ENCODE results near the gene CDH13.

Gene CDH13

DNA sequence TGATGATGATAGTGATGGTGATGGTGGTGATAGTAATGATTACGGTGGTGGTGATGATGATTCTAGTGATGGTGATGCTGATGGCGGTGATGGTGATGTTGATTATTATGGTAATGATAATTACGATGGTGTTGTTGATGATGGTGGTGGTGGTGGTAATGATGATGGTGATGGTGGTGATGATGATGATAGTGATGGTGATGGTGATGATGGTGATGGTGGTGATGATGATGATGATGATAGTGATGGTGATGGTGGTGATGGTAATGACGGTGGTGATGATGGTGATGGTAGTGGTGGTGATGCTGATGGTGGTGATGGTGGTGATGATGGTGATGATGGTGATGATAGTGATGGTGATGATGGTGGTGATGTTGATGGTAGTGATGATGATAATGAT is 370.0 kb downstream of the CDH13 start:
- Histone ChIP-seq H3K4me1 (ENCODE audit: insufficient read depth, low read length) (no peaks in the 10 kb centered on the region), H3K9ac (ENCODE audit: low read depth, low read length) (no peak overlapping the region), H2AFZ (ENCODE audit: low read depth, low read length) (no peak overlapping the region), H3K79me2 (ENCODE audit: insufficient read depth, low read length) (no peaks in the 10 kb centered on the region), H4K20me1 (ENCODE audit: insufficient read depth, low read length) (no peaks in the 10 kb centered on the region), H3K4me2 (ENCODE audit: insufficient read depth, low read length) (no peak overlapping the region), H3K9me3 (ENCODE audit: insufficient read depth, low read length, severe bottlenecking) (no peaks in the 10 kb centered on the region), H3K27ac (ENCODE audit: low read length) (no peak overlapping the region), H3K27me3 (ENCODE audit: insufficient read depth, low read length, poor library complexity) (no peaks in the 10 kb centered on the region), H3K4me3 (ENCODE audit: low read depth in 1 of 2, low read length in 2 of 2) (no peak overlapping the region), H3K36me3 (ENCODE audit: insufficient read depth, low read length) (no peaks in the 10 kb centered on the region)
- ATAC-seq (ENCODE audit: insufficient read depth, low read depth) (no peak), DNase-seq (no peak)
- TF ChIP-seq EZH2 (IDR thresholded peaks at IDR 0.05; ENCODE audit: borderline replicate concordance, low read depth, low read length, severe bottlenecking): no peak
- TF ChIP-seq, protein P1, sequence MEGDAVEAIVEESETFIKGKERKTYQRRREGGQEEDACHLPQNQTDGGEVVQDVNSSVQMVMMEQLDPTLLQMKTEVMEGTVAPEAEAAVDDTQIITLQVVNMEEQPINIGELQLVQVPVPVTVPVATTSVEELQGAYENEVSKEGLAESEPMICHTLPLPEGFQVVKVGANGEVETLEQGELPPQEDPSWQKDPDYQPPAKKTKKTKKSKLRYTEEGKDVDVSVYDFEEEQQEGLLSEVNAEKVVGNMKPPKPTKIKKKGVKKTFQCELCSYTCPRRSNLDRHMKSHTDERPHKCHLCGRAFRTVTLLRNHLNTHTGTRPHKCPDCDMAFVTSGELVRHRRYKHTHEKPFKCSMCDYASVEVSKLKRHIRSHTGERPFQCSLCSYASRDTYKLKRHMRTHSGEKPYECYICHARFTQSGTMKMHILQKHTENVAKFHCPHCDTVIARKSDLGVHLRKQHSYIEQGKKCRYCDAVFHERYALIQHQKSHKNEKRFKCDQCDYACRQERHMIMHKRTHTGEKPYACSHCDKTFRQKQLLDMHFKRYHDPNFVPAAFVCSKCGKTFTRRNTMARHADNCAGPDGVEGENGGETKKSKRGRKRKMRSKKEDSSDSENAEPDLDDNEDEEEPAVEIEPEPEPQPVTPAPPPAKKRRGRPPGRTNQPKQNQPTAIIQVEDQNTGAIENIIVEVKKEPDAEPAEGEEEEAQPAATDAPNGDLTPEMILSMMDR (IDR thresholded peaks at IDR 0.05; ENCODE audit: borderline replicate concordance, extremely low read depth, low read length, poor library complexity, severe bottlenecking): no peak

DNA sequence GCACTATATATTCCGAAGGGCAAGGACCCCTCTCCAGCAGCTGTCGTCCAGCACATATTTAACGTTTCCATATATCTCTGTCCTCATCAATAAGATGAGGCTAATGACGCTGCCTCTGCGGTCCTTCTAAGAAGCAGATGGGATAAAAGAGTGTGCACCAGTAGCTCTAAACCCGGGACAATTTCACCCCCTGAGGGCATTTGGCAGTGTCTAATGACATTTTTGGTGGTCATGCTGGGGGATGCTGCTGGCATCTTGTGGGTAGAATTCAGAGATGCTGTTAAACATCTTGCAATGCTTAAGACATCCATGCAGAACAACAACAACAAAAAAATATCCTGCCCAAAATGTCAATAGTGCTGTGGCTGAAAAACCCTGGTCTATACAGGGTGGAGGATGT is 372.9 kb downstream of the CDH13 start:
- no peak overlapping the region for H2AFZ ChIP-seq (ENCODE audit: low read depth, low read length)
- H3K79me2 ChIP-seq (ENCODE audit: insufficient read depth, low read length): no peaks in the 10 kb centered on the region
- H3K36me3 ChIP-seq (ENCODE audit: insufficient read depth, low read length): no peaks in the 10 kb centered on the region

DNA sequence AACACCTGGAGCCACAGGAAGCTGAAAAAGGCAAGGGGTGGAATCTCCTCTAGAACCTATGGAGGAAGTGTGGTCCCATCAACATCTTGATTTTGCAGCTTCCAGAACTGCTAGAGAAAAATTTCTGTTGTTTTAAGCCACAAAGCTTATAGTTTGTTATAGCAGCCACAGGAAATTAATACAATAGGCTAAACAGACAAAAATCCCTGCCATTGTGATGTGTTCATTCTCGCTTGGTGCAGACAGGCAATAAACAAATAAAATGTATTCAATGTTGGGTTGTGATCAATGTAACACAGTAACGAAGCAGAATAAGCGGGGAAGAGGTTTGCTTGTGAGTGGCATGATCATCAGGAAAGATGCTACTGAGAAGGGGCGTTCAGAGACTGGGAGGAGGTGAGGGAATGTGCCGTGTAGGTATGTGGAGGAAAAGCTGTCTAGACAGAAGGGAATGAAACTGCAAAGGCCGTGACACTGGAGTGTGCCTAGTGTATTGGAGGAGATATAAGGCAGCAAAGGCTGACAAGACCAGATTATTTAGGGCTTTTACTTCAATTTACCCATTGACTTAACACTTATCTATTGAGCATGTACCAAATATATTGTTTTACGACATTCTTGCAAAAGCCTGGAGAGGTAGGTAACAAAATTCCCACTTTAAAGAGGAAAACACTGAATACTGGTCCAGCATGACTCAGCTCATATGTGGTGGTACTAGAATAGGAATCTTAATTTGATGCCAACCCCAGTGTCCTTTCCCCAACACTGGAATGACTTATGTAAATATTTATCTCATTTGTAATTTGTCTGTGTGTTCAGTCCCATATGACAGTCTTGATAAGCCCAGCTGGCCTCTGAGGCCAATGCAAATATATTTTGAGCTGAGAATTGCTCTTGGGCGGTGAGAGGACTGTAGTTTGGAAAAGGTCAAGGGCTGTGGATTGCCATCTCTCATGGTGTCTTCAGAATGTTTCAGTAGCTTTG is 375.9 kb downstream of the CDH13 start:
- Histone ChIP-seq H3K36me3 (ENCODE audit: insufficient read depth, low read length) (no peaks in the 10 kb centered on the region), H3K4me3 (ENCODE audit: low read depth in 1 of 2, low read length in 2 of 2) (no peak overlapping the region), H2AFZ (ENCODE audit: low read depth, low read length) (no peak overlapping the region), H3K9ac (ENCODE audit: low read depth, low read length) (no peak overlapping the region), H3K9me3 (ENCODE audit: insufficient read depth, low read length, severe bottlenecking) (no peaks in the 10 kb centered on the region), H4K20me1 (ENCODE audit: insufficient read depth, low read length) (no peaks in the 10 kb centered on the region), H3K4me2 (ENCODE audit: insufficient read depth, low read length) (no peak overlapping the region), H3K27ac (ENCODE audit: low read length) (no peak overlapping the region), H3K79me2 (ENCODE audit: insufficient read depth, low read length) (no peaks in the 10 kb centered on the region), H3K27me3 (ENCODE audit: insufficient read depth, low read length, poor library complexity) (no peaks in the 10 kb centered on the region), H3K4me1 (ENCODE audit: insufficient read depth, low read length) (no peaks in the 10 kb centered on the region)
- DNase-seq (no peak), ATAC-seq (ENCODE audit: insufficient read depth, low read depth) (no peak)
- no peak for TF ChIP-seq EZH2 (IDR thresholded peaks at IDR 0.05; ENCODE audit: borderline replicate concordance, low read depth, low read length, severe bottlenecking)
- TF ChIP-seq, protein P1 (IDR thresholded peaks at IDR 0.05; ENCODE audit: borderline replicate concordance, extremely low read depth, low read length, poor library complexity, severe bottlenecking): no peak

More for the DNA sequence above, 372.9 kb downstream of the CDH13 start:
- no peaks in the 10 kb centered on the region for H3K4me1 ChIP-seq (ENCODE audit: insufficient read depth, low read length)
- no peak overlapping the region for H3K4me2 ChIP-seq (ENCODE audit: insufficient read depth, low read length)
- DNase-seq (no peak), ATAC-seq (ENCODE audit: insufficient read depth, low read depth) (no peak)
- H3K4me3 ChIP-seq (ENCODE audit: low read depth in 1 of 2, low read length in 2 of 2): no peak overlapping the region
- no peak for TF ChIP-seq EZH2 (IDR thresholded peaks at IDR 0.05; ENCODE audit: borderline replicate concordance, low read depth, low read length, severe bottlenecking)
- TF ChIP-seq, protein P1 (IDR thresholded peaks at IDR 0.05; ENCODE audit: borderline replicate concordance, extremely low read depth, low read length, poor library complexity, severe bottlenecking): no peak
- H3K27ac ChIP-seq (ENCODE audit: low read length): no peak overlapping the region
- no peak overlapping the region for H3K9ac ChIP-seq (ENCODE audit: low read depth, low read length)
- no peaks in the 10 kb centered on the region for H4K20me1 ChIP-seq (ENCODE audit: insufficient read depth, low read length)
- no peaks in the 10 kb centered on the region for H3K27me3 ChIP-seq (ENCODE audit: insufficient read depth, low read length, poor library complexity)
- no peaks in the 10 kb centered on the region for H3K9me3 ChIP-seq (ENCODE audit: insufficient read depth, low read length, severe bottlenecking)
